Measurements from ENCODE around the gene AKAP6.

Gene AKAP6

DNA sequence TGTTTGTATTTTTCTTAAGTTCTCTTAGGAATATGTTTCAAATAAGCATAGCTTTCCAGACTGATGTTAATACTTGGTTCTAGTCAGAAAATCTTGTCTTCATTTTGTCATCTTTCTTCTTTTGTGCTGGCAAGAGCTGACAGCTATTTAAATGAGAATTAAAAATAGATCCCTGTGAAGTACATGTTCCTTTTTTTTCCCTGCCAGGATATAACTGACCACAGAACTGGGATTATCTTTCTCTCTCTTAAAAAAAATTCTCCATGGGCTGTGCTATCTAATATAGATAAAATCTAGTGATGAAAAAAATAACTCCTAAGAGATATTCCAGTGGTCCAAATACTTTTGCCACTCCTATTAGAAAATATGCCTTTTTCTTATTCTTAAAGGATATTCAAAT, 163.4 kb downstream of the AKAP6 start:
- Histone ChIP-seq H3K4me3 (no peak overlapping the region), H3K27ac (no peak overlapping the region)
- TF ChIP-seq, protein P1, sequence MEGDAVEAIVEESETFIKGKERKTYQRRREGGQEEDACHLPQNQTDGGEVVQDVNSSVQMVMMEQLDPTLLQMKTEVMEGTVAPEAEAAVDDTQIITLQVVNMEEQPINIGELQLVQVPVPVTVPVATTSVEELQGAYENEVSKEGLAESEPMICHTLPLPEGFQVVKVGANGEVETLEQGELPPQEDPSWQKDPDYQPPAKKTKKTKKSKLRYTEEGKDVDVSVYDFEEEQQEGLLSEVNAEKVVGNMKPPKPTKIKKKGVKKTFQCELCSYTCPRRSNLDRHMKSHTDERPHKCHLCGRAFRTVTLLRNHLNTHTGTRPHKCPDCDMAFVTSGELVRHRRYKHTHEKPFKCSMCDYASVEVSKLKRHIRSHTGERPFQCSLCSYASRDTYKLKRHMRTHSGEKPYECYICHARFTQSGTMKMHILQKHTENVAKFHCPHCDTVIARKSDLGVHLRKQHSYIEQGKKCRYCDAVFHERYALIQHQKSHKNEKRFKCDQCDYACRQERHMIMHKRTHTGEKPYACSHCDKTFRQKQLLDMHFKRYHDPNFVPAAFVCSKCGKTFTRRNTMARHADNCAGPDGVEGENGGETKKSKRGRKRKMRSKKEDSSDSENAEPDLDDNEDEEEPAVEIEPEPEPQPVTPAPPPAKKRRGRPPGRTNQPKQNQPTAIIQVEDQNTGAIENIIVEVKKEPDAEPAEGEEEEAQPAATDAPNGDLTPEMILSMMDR (IDR thresholded peaks at IDR 0.05): no peak
- DNase-seq (ENCODE audit: low spot score): no peak

DNA sequence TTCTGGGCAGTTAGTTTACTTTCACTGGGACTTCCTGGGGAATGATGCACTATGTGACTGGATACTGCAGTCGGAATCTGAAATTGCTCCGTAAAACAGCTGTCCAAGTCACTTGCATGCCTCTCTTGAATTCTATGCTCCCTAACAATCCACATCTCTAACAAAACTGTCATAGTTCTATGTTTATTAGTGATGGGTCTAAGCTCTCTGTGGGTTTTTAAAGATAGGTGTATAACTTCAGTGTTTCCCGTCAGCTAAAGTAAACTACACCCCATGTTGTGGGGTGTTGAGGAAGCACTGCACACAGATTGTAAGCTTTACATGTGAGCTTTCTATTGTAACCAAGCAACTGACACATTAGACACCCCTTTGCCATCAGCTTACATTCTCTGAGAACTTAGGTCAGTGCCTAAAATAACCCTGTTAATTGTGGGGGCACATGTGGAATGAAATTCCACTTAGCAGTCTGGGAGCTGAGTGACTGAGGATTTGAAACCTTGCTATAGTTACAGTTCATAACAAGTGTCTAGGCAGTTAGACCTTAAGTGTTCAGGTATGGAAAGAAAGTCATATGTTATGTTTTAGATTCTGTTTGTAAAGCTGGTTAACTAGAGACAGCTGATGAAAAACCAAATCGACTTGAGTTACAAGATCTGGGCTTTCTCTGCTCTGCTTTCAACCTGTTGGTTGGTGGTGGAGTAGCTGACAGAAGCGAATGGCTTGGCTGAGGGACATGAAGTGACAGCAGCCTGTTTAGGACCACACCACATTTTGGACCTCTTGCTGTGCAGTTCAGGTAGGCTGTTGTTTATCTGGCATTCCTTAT, 165.7 kb downstream of the AKAP6 start:
- no peak for DNase-seq (ENCODE audit: low spot score)
- peak overlapping the region; percentile 8 to 62 for H3K27ac ChIP-seq
- TF ChIP-seq, protein P1 (IDR thresholded peaks at IDR 0.05): no peak
- H3K4me3 ChIP-seq: peak overlapping the region; percentile 54

DNA sequence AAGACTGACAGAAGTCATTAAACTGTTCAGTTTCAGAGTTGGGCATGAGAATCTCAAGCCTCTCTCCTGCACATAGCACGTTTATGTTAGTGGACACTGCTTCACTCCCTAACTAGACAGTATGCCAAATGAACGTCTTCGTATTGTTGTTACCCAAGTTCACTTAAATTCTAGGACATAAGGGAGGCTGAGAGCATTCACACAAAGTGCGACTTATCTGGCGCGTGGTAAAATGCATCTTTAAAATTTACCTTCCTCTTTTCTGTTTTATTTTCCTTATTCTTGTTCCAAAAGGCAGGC, 166.3 kb downstream of the AKAP6 start:
- TF ChIP-seq, protein P1 (IDR thresholded peaks at IDR 0.05): no peak
- Histone ChIP-seq H3K27ac (peak overlapping the region; percentile 0 to 62), H3K4me3 (peak overlapping the region; percentile 54)
- no peak for DNase-seq (ENCODE audit: low spot score)

DNA sequence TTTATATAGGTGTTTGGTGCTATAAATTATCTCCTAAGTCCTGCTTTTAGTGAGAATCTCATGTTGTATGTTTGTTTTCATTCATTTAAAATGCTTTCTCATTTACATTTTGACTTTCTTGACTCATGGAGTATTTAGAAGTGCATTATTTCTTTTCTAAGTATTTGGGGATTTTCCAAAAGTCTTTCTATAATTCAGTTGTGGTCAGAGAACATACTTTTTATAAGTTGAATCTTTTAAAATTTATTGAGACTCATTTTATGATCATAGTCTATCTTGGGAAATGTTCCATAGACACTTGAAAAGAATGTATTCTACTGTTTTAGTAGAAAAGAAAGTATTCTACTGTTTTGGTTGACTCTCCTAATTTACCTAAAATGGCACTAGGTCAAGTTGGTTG, 168.2 kb downstream of the AKAP6 start:
- H3K4me3 ChIP-seq: no peak overlapping the region
- DNase-seq (ENCODE audit: low spot score): no peak
- TF ChIP-seq, protein P1 (IDR thresholded peaks at IDR 0.05): no peak
- H3K27ac ChIP-seq: no peak overlapping the region

DNA sequence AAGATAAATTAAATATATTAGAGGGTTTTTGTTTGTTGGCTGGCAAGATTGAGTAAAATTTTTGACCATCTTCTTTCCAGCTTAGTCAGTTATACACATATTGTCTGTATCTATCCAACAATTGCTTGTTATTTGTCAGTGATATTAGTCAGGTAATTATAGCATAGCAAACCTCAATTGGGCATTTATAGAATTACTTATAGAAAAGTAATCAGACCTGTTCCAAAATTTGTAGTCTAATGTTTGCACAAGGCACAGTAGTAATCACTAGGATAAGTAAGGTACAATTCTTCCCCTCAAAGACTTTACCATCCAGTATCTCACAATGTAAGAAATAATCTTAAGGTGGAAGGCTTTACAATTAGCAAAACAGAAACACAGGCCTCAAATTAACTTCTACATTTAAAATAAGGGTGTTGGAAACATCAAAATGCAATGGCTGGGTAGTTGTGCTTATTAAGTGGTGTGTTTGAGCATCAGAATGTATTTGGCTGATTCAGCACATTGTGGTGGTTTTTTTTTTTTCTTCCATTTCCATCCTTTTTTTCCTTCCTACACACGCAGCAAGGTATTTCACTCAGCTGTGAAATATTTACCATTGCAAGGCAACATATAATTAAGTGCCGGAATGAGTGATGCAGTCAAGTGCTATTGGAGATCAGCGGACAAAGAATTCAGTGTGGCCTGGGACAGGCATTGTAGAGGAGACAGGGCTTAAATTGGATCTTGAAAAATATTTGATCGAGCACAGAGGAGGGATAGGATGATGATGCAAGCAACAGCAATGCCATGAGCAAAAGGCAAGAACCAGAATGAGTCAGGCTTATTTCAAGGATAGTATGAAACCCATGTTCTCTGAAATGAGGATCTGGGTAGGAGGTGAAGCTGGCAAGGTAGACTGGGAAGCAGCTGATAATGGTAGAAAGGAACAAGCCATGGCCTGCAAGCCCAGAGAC, 178.2 kb downstream of the AKAP6 start:
- DNase-seq (ENCODE audit: low spot score): no peak
- H3K4me3 ChIP-seq: no peak overlapping the region
- H3K27ac ChIP-seq: peak overlapping the region; percentile 67 to 91
- TF ChIP-seq, protein P1 (IDR thresholded peaks at IDR 0.05): no peak

DNA sequence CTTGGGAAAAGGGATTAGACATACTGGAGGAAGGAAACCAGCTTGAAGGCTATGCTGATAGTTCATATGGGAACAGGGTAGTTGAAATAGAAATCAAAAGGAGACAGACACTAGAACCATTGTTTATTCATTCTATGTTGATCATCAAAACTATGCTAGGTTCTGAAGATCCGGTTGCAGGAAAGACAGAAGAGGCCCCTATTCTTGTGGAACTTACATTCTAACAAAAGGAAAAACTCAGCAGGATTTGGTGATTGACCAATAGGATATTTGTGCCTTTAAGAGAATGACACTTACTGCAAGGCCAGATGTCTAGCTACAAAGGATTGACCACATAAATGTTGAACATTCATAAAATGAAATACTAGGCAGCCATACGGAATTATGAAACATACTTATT, 179.2 kb downstream of the AKAP6 start:
- TF ChIP-seq, protein P1 (IDR thresholded peaks at IDR 0.05): no peak
- DNase-seq (ENCODE audit: low spot score): no peak
- Histone ChIP-seq H3K27ac (peak overlapping the region; percentile 67 to 91), H3K4me3 (no peak overlapping the region)

Measured in coronary artery (tissue), 2 donors.